ENCODE results near the gene JUNB.

JUNB gene

DNA sequence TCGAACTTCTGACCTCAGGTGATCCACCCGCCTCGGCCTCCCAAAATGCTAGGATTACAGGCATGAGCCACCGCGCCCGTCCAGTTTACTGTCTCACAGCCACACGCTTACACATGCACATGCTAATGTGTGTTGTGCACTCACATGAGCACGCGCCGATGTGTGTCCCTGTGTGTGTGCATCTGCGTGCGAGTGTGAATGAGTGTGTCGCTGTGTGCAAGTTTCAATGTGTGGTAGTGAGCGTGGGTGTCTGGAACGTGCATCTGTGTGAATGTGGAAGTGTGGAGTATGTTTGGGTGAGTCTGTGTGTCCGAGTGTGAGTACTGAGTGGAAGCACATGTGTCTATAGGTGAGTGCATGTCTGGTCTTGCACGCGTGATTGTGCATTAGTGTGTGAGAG, 51.2 kb downstream of the JUNB start:
- no peak for DNase-seq (ENCODE audit: low read depth, low spot score)

Data from smooth muscle cell of the brain vasculature (primary cell).